Midbrain (tissue), 1 donor: ENCODE measurements around the gene CERS1.

ENCODE experiments used
- DNase-seq: peaks from one replicate; lab custom pipeline; 2025; lab: John Stamatoyannopoulos, UW

The CERS1 gene

DNA sequence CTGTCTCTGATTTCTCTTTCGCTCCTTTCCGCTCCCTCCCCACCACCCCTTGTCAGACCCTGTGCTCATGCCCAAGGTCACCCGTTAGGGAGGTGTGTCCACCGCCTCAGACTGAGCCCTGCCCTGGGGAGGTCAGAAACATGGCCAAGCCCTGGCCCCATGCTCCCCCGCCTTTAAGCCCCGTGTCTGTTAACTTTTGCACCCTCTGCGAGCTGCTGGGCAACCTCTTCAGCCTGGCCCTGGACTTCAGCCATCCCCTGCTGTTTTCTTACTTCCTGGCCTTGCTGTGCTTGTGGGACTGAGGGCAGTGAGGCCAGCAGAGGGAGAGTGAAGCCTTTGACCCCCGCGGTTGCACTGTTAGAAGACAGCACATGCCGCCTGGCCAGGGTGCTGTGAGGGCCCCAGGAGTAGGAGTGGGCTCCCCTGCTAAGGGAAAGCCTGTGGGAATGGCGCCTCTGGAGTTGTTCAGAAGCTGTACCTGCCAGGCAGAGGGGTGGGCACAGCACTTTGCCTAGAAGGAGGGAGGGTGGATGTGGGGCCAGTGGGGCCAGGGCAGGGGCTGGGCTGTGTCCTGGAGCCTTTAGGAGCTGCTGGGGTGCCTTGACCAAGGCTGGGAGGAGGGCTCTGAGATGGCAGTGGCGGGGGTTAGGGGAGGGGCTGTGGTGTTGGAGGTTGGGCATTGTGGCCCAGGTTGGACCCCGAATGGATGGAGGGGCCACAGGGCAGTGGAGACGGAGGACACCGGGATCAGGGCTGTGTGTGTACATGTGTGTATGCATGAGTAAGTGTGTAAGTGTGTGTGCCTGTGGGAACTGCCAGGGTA, 56.3 kb downstream of the CERS1 start:
- no peak for DNase-seq

DNA sequence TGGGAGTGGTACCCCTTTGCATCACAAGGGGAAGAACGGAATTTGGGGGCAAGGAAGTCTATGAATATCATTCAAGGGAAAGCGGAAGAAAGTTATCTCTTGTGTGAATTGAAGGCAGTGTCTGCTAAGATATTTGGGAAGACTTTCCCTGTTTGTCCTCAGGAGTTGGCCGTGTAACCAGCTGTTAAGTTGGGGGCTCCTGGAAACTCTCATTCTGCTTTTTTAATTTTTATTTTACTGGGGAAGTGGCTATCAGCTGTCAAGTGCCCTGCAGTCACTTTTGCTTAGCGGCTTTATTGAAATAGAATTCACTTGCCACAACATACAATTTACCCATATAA, 61.3 kb downstream of the CERS1 start:
- DNase-seq: no peak

DNA sequence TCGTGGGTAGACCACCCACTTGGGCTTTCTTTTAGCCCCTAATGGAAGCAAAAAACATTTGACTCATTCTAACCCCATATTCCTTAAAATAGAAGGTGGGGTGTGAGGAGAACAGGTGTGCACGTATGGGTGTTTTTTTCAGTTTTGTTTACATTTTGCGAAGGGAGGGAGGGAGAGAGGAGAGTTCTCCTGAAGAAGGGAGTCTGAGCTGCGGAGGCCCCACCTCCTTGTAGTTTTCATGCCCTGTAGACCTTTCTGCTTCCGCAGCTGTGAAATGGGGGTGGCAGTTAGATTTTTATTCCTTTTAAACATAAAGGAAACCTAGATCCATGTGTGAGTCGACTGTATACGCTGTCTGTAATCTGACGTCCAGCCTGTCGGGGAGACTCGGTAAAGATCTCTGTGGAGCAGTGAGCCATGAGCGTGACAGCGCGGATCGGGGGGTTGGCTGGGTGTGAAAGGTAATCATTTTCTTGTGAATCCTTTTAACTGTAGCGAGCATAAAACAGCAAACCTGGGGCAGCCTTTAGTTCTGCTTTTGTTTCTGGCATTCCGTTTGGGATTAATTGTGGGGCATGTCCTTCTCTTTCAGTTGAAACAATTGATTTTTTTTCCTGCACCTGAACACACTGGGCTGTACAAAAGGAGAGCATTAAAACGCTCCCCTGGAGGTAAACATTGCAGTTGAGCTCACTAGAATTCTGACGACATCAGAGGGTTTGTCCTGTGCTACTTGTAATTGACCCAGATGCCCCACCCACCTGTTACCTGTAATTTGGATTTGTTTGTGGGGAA, 61.9 kb downstream of the CERS1 start:
- no peak for DNase-seq

DNA sequence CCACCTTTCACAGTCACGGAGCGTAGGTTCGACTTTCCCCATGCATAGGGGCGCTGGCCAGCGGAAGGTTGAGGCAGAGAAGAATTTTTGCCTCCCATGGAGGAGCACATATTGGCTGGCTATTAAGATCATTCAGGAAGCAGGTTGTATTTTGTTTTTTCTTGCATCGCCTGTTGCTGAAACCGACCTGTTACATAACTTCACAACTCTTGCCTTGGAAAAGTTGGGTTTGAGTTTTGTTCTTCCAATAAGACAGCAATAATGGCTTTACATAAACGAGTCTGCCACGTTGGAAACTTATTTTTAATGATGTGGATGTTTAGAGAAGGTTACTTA, 62.8 kb downstream of the CERS1 start:
- no peak for DNase-seq

DNA sequence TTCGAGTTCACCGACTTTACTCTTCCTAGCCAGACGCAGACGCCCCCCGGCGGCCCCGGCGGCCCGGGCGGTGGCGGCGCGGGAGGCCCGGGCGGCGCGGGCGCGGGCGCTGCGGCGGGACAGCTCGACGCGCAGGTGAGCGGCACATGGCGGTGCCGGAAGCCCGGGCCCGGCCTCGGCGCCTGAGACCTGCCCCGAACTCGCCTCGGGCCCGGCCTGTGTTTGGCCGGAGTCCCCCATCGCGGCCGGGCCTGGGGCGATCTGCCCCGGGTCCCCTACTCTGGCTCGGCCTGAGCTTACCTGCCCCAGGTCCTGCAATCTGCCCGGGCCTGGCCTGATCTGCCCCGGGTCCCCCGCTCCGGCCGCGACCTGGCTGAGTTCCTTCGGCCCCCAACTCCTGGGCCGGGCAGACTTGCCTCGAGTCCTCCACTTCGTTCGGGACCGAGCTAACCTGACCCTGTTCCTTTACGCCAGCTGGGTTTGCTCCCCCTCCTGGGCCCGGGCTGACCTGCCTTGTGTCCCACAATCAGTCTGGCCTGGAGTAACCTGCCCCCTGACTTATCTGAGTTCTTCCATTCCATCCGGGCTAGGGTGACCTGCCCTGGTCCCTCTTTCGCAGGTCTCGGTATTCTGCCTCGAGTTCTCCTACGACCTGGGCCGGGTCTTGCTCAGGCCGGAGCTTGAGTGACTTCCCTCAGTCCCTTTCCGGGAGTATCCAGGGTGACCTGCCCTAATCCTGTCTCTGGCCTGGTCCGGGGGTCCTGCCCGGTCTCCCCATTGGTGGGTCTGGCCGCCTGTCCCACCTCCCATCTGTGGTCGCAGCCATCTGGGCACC, 63.4 kb downstream of the CERS1 start:
- no peak for DNase-seq

DNA sequence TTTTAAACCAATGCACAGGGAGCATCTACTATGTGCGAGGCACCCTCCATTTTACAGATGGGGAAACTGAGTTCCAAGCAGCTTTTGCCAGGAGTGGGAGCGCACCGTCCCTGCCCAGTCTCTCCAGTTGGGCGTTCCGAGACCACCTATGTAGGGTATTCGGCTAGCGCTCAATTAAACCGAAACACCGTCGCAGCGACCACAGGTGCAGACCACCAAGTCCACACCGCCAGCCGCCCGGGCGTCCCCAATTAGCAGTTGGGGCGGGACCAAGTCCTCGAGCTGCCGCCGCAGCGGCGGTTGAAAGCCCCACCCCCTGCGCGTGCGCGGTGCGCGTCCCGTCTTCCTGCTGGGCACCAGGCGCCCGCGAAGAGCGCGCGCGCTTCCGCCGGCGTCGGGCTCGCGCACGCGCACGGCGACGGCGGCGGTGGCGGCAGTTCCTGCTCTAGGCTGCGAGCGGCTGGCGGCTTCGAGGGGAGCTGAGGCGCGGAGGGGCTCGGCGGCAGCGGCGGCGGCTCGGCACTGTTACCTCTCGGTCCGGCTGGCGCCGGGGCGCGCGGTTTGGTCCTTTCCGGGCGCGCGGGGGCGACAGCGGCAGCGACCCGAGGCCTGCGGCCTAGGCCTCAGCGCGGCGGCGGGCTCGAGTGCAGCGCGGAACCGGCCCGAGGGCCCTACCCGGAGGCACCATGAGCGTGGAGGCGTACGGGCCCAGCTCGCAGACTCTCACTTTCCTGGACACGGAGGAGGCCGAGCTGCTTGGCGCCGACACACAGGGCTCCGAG, 64.2 kb downstream of the CERS1 start, which contains the start of gene UPF1:
Gene UPF1, plus strand, starts transcription at position 436 of the 782 bp plus-strand sequence. Its CDS starts 251 bp downstream, at position 687.
- DNase-seq: peak; percentile 93

DNA sequence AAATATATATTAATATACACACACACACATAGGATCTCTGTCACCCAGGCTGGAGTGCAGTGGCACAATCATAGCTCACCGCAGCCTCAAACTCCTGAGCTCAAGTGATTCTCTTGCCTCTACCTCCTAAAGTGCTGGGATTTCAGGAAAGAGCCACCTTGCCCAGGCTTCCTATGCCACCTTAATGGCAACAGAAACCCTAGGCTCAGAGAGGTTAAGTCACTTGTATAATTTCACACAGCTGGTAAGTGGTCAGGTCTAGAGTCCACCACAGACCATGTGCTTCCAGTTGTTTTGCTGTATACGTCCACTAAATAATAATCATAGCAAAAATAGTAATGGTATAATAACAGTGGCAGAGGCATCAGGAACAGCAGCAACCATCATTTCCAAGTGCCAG, 65.5 kb downstream of the CERS1 start:
- DNase-seq: no peak

DNA sequence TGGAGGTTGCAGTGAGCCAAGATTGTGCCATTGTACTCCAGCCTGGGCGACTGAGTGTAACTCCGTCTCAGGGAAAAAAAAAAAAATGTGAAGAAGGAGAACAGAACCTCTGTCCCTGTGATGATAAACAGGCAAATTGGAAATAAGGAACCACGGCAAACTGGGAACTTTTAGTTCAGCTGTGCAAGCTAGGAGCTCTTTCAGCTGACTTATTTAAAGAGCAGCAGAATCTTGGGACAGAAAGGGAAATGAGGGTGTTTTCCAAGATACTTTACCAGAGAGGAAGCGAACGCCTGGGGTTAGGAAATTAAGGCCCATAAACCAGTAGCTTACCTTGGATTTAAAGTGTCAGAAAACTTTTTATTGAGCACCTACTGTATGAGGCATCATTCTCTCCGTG, 67.2 kb downstream of the CERS1 start:
- no peak for DNase-seq
